CD4-positive, alpha-beta T cell treated with Interleukin-2 at 100 ng/mL for 4 hours (primary cell): ENCODE results near the gene SLC12A6.
"Not testable (repeated sequence)": the region's sequence is repeated elsewhere in the genome, so short reads cannot be mapped to it uniquely, and the experiment has no call there.

Experiments used
- DNase-seq: peaks from one replicate; pipeline ENCODE4 v3.0.0-alpha.2; 2020; ENCODE audit warnings: low spot score

SLC12A6 gene

GRCh38 chr15:34357653-34358052 is 20.1 kb upstream of the SLC12A6 start:
- DNase-seq: no peak

DNA sequence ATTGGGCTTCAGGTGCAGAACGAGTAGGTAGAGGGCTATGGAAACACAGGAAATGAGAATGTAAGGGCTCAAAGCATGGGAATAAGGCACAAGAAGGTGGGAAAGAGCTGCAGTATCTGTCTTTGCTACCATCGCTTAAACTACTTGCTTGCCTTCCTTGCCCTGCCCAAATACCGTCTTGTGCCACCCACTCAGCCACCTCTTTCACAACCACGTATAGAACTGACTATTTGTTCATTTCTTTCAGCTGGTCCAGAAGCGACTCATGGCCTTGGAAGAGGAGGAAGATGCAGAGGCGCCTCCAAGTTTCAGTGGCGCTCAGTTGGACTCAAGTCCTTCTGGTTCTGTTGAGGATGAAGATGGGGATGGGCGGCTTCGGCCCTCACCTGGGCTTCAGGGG is 17.7 kb upstream of the SLC12A6 start:
- DNase-seq: no peak

DNA sequence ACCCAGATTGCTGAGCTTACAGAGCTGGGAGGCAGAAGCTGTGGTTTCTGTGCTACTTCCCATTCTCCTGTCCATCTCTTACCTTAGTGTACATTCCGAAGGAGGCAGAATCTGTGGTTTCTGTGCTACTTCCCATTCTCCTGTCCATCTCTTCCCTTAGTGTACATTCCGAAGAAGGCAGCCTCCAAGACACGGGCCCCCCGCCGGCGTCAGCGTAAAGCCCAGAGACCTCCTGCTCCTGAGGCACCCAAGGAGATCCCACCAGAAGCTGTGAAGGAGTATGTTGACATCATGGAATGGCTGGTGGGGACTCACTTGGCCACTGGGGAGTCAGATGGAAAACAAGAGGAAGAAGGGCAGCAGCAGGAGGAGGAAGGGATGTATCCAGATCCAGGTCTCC is 16.7 kb upstream of the SLC12A6 start:
- no peak for DNase-seq

GRCh38 chr15:34353627-34354026 is 16.0 kb upstream of the SLC12A6 start:
- DNase-seq: no peak

GRCh38 chr15:34352996-34353395 is 15.4 kb upstream of the SLC12A6 start:
- not testable (repeated sequence) for DNase-seq

DNA sequence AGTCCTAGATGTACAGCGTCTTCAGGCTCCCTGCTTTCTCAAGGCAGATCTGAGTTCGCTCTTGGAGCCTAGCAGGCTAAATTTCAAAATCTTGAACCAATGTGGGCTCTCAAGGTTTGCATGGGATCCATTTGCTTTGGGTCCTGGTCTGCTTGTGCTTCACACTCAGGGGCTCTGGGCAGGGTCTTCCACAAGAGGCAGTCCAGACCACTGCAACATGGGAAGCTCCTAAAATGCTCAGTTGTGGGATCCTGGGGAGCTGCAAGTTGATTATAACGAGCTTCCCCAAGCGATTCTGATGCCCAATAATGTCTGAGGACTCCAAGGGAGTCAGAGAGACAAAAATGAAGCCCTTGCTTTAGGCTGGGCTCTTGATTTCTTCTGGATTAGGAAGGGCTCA is 12.2 kb upstream of the SLC12A6 start:
- no peak for DNase-seq

- no peak for DNase-seq
Observed at GRCh38 chr15:34348735-34349300, 11.2 kb upstream of the SLC12A6 start.

DNA sequence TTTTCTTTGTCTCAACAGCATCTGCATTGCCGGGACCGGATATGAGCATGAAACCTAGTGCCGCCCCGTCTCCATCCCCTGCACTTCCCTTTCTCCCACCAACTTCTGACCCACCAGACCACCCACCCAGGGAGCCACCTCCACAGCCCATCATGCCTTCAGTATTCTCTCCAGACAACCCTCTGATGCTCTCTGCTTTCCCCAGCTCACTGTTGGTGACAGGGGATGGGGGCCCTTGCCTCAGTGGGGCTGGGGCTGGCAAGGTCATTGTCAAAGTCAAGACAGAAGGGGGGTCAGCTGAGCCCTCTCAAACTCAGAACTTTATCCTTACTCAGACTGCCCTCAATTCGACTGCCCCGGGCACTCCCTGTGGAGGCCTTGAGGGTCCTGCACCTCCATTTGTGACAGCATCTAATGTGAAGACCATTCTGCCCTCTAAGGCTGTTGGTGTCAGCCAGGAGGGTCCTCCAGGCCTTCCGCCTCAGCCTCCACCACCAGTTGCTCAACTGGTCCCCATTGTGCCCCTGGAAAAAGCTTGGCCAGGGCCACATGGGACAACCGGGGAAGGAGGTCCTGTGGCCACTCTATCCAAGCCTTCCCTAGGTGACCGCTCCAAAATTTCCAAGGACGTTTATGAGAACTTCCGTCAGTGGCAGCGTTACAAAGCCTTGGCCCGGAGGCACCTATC is 10.5 kb upstream of the SLC12A6 start:
- DNase-seq: no peak

DNA sequence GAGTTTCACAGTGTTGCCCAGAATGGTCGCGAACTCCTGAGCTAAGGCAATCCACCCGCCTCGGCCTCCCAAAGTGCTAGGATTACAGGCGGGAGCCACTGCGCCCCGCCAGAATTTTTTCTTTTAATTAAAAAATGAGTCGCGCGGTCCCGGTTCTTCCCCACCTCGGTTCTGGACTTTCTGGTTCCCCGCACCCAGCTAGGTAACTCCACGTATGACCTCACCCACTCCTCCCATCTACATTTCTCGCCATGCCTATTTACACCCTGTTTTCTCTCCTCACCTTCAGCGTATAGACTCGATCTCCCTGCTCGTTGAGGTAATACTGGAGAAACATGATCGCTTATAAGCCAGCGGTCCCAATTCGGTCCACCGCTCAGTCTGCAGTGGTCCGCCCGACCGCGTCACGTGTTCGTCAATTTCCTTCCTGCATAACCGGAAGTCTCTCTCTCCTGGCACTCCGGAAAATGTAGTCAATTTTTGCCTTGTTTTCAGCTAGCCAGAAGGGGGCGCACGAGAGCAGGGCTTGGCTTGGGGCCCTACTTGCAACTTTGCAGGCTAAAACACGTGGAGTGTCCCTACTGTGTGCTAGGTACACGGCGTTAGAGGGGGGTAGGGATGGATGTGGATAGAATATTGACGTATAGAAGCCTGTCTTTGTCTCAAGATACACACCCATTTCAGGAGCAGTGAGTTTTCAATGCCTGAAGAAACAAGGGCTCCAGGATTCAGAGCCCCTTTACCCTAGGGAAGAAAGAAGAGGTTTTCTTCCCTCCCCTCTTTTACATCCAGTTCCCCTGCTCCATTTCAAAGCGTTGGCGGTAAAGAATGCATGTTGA is 5.4 kb upstream of the SLC12A6 start, which contains the start of the genes NOP10 and NUTM1:
TSS of gene NOP10 (minus strand) at position 400 of the 839 bp plus-strand sequence. CDS start at position 337, 63 bp downstream.
TSS of gene NUTM1 (plus strand) at position 579 of the 839 bp plus-strand sequence. CDS start 382 bp downstream, outside the sequence.
- peak; percentile 93 for DNase-seq

DNA sequence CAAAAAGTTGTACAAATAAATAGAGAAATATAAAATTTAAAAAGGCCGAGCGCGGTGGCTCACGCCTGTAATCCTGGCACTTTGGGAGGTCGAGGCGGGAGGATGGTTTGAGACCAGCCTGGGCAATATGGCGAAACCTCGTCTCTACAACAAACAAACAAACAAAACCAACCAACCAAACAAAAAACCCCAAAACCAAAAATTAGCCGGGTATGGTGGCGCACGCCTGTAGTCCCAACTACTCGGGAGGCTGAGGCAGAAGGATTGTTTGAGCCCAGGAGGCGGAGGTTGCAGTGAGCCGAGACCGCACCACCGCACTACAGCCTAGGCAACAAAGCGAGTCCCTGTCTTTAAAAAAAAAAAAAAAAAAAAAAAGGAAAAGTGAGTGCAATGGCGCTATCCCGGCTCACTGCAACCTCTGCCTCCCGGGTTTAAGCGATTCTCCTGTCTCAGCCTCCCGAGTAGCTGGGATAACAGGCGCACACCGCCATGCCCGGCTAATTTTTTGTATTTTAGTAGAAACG is 4.7 kb upstream of the SLC12A6 start:
- DNase-seq: not testable (repeated sequence)

GRCh38 chr15:34341381-34342212 is 4.0 kb upstream of the SLC12A6 start:
- no peak for DNase-seq

DNA sequence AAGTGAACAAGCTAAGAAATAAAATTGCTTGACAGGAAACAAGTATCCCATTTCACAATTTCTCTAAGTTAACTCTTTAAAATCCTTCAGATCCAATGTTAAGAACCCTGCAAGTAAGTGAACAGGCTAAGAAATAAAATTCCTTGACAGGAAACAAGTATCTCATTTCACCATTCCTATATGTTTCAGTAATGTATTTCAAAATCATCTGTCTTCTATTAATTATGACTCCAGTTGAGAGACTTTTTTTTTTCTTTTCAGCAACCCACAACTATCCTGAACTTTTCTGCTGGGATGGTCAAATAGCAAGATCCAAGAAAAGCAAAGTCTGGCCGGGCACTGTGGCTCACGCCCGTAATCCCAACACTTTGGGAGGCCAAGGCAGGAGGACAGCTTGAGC is 2.4 kb upstream of the SLC12A6 start:
- no peak for DNase-seq

DNA sequence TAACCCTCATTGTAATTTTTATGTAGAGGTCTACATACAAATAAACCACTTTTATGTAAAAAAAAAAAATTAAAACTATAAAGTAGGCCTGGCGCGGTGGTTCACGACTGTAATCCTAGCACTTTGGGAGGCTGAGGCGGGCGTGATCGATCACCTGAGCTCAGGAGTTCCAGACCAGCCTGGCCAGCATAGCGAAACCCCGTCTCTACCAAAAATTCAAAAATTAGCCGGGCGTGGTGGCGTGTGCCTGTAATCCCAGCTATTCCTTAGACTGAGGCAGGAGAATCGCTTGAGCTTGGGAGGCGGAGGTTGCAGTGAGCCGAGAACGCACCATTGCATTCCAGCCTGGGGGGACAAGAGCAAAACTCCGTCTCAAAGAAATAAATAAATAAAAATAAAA is 766 bp upstream of the SLC12A6 start:
- DNase-seq: no peak

- DNase-seq: peak; percentile 25
Observed at GRCh38 chr15:34336991-34337556, 507 bp downstream of the SLC12A6 start.

- DNase-seq: peak; percentile 57
Observed at GRCh38 chr15:34336231-34336990, 1.2 kb downstream of the SLC12A6 start.

- peak; percentile 55 for DNase-seq
Observed at GRCh38 chr15:34335176-34336032, 2.2 kb downstream of the SLC12A6 start.

GRCh38 chr15:34334672-34335071 is 2.9 kb downstream of the SLC12A6 start:
- DNase-seq: no peak

GRCh38 chr15:34332553-34333120 is 4.9 kb downstream of the SLC12A6 start:
- no peak for DNase-seq

- peak; percentile 63 for DNase-seq
Observed at GRCh38 chr15:34331809-34332208, 5.8 kb downstream of the SLC12A6 start.
